ENCODE data around the gene SORCS3. TPM values are rescaled to one million over a fixed set of nuclear protein-coding genes. Genes with fewer than 3 reads are reported as not detected.

SORCS3 gene
- total RNA-seq, 1 donor from 2014 or later = 0.31 TPM

- H3K27me3 Mint-ChIP-seq = peaks cover 36% of the 10 kb centered on the region
- no peaks in the 10 kb centered on the region for H3K9me3 Mint-ChIP-seq (ENCODE audit: low read depth)
- DNase-seq (ENCODE audit: low spot score, unreplicated experiment) = no peak
- no peaks in the 10 kb centered on the region for H3K4me1 Mint-ChIP-seq (ENCODE audit: low read depth)
- no peak overlapping the region for H3K4me3 Mint-ChIP-seq (ENCODE audit: low read depth)
- no peak for TF ChIP-seq CTCF (IDR thresholded peaks at IDR 0.05; ENCODE audit: unreplicated experiment)
- H3K36me3 Mint-ChIP-seq (ENCODE audit: insufficient read depth) = no peaks in the 10 kb centered on the region
- H3K27ac Mint-ChIP-seq = no peak overlapping the region
Observed at GRCh38 chr10:104622175-104622574, 18.9 kb upstream of the SORCS3 start.

GRCh38 chr10:104622598-104623209 is 18.4 kb upstream of the SORCS3 start:
- no peak for DNase-seq (ENCODE audit: low spot score, unreplicated experiment)
- Mint-ChIP-seq H3K27me3 (peaks cover 36% of the 10 kb centered on the region), H3K27ac (no peak overlapping the region), H3K36me3 (ENCODE audit: insufficient read depth) (no peaks in the 10 kb centered on the region), H3K9me3 (ENCODE audit: low read depth) (no peaks in the 10 kb centered on the region), H3K4me1 (ENCODE audit: low read depth) (no peaks in the 10 kb centered on the region), H3K4me3 (ENCODE audit: low read depth) (no peak overlapping the region)
- TF ChIP-seq CTCF (IDR thresholded peaks at IDR 0.05; ENCODE audit: unreplicated experiment) = peak; percentile 78

- peaks cover 64% of the 10 kb centered on the region for H3K27me3 Mint-ChIP-seq
- no peak overlapping the region for H3K4me3 Mint-ChIP-seq (ENCODE audit: low read depth)
- H3K36me3 Mint-ChIP-seq (ENCODE audit: insufficient read depth) = no peaks in the 10 kb centered on the region
- no peak for TF ChIP-seq CTCF (IDR thresholded peaks at IDR 0.05; ENCODE audit: unreplicated experiment)
- DNase-seq (ENCODE audit: low spot score, unreplicated experiment) = no peak
- H3K27ac Mint-ChIP-seq = no peak overlapping the region
- H3K4me1 Mint-ChIP-seq (ENCODE audit: low read depth) = no peaks in the 10 kb centered on the region
- H3K9me3 Mint-ChIP-seq (ENCODE audit: low read depth) = no peaks in the 10 kb centered on the region
Observed at GRCh38 chr10:104630731-104631130, 10.4 kb upstream of the SORCS3 start.

- Mint-ChIP-seq H3K4me3 (ENCODE audit: low read depth) (no peak overlapping the region), H3K4me1 (ENCODE audit: low read depth) (no peaks in the 10 kb centered on the region), H3K27me3 (peaks cover 72% of the 10 kb centered on the region), H3K27ac (no peak overlapping the region), H3K36me3 (ENCODE audit: insufficient read depth) (no peaks in the 10 kb centered on the region), H3K9me3 (ENCODE audit: low read depth) (no peaks in the 10 kb centered on the region)
- no peak for TF ChIP-seq CTCF (IDR thresholded peaks at IDR 0.05; ENCODE audit: unreplicated experiment)
- no peak for DNase-seq (ENCODE audit: low spot score, unreplicated experiment)
Observed at GRCh38 chr10:104631946-104632345, 9.1 kb upstream of the SORCS3 start.

GRCh38 chr10:104638861-104639589 is 2.1 kb upstream of the SORCS3 start:
- H3K27ac Mint-ChIP-seq = peak overlapping the region; percentile 11
- H3K4me3 Mint-ChIP-seq (ENCODE audit: low read depth) = peak overlapping the region; percentile 71

More at GRCh38 chr10:104638861-104639589, 2.1 kb upstream of the SORCS3 start:
- H3K27me3 Mint-ChIP-seq = peaks cover 83% of the 10 kb centered on the region
- peak; percentile 51 for DNase-seq (ENCODE audit: low spot score, unreplicated experiment)
- peaks cover 17% of the 10 kb centered on the region for H3K4me1 Mint-ChIP-seq (ENCODE audit: low read depth)
- peak; percentile 82 for TF ChIP-seq CTCF (IDR thresholded peaks at IDR 0.05; ENCODE audit: unreplicated experiment)
- H3K9me3 Mint-ChIP-seq (ENCODE audit: low read depth) = no peaks in the 10 kb centered on the region
- no peaks in the 10 kb centered on the region for H3K36me3 Mint-ChIP-seq (ENCODE audit: insufficient read depth)

Data from progenitor cell of endocrine pancreas (in vitro differentiated cells).